Sigmoid colon (tissue), 4 donors: ENCODE data around the gene SLC2A3.
"Not testable (repeated sequence)": the region's sequence is repeated elsewhere in the genome, so short reads cannot be mapped to it uniquely, and the experiment has no call there.

Experiments
- EP300 ChIP-seq, 4 donors: sonication (generic); formaldehyde crosslinking; IDR thresholded peaks; one replicate each; pipeline ENCODE4 v1.6.1; 2017; ENCODE audit warnings: antibody characterized with exemption in 4 of 4
- POLR2A ChIP-seq, 2 donors: fragments of 450-650 bp; IDR thresholded peaks; one replicate each; pipeline ENCODE4 v1.6.1; 2016; ENCODE audit warnings: antibody characterized with exemption in 2 of 2, mild to moderate bottlenecking in 2 of 2, moderate library complexity in 2 of 2
- POLR2AphosphoS5 ChIP-seq, 4 donors: sonication (generic); formaldehyde crosslinking; IDR thresholded peaks; one replicate each; pipeline ENCODE4 v1.6.1; 2017; ENCODE audit warnings: antibody characterized with exemption in 4 of 4
- TF ChIP-seq, protein P1 (sequence below), 4 experiments: fragments of 450-650 bp in 3 of 4; fragments of 200-600 bp in 1 of 4; IDR thresholded peaks; one replicate each; pipeline ENCODE4 v1.5.1; 2016 to 2019; ENCODE audit warnings: antibody characterized with exemption in 4 of 4, mild to moderate bottlenecking in 3 of 4, moderate library complexity in 2 of 4

DNA sequence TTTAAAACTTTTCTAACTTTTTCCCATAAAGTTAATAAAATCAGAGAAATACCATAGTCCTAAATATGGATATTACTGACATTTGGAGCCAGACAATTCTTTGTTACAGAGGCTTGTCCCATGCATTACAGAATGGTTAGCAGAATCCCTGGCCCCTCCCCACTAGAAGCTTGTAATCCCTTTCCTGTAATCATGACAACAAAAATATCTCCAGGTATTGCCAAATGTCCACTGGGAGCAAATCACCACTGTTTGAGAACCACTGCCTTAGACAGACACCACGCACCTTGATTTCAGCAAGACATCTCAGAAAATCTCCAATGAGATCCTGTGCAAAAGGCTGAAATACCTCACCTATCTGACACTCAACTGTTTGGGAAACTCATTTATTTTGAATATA lies 47.5 kb upstream of the SLC2A3 start:
- TF ChIP-seq, protein P1, sequence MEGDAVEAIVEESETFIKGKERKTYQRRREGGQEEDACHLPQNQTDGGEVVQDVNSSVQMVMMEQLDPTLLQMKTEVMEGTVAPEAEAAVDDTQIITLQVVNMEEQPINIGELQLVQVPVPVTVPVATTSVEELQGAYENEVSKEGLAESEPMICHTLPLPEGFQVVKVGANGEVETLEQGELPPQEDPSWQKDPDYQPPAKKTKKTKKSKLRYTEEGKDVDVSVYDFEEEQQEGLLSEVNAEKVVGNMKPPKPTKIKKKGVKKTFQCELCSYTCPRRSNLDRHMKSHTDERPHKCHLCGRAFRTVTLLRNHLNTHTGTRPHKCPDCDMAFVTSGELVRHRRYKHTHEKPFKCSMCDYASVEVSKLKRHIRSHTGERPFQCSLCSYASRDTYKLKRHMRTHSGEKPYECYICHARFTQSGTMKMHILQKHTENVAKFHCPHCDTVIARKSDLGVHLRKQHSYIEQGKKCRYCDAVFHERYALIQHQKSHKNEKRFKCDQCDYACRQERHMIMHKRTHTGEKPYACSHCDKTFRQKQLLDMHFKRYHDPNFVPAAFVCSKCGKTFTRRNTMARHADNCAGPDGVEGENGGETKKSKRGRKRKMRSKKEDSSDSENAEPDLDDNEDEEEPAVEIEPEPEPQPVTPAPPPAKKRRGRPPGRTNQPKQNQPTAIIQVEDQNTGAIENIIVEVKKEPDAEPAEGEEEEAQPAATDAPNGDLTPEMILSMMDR (IDR thresholded peaks at IDR 0.05): not testable (repeated sequence)
- TF ChIP-seq POLR2A, POLR2AphosphoS5, EP300 (IDR thresholded peaks at IDR 0.05): not testable (repeated sequence)
